HepG2 (cell line): ENCODE measurements around the gene RABGAP1L. TPM values are rescaled to one million over a fixed set of nuclear protein-coding genes. Genes with fewer than 3 reads are reported as not detected.

Experiments
- ADNP ChIP-seq: sonication (generic); formaldehyde crosslinking; IDR thresholded peaks from 2 replicates; pipeline ENCODE4 v1.4.0; 2020; ENCODE audit warnings: missing genetic modification reagents
- BRD4 ChIP-seq: sonication (generic); formaldehyde crosslinking; IDR thresholded peaks from 2 replicates; pipeline ENCODE4 v1.4.0; 2020; ENCODE audit warnings: missing genetic modification reagents
- KDM5A ChIP-seq: fragments of 200-600 bp; sonication (generic); IDR thresholded peaks from 2 replicates; pipeline ENCODE4 v1.7.0; 2018; ENCODE audit warnings: antibody characterized with exemption, mild to moderate bottlenecking, low read length, borderline replicate concordance
- NBN ChIP-seq: fragments of 450-650 bp; conservative IDR thresholded peaks from 2 replicates; pipeline ENCODE4 v1.6.1; 2017
- NFE2L1 ChIP-seq: sonication (generic); formaldehyde crosslinking; IDR thresholded peaks from 2 replicates; pipeline ENCODE4 v1.4.0; 2020; ENCODE audit warnings: missing genetic modification reagents, mild to moderate bottlenecking, borderline replicate concordance
- RARA ChIP-seq: IDR thresholded peaks from 2 replicates; pipeline ENCODE4 v1.6.1; 2016; ENCODE audit warnings: missing genetic modification reagents, missing compliant biosample characterization
- SIX1 ChIP-seq: sonication (generic); formaldehyde crosslinking; IDR thresholded peaks from 2 replicates; pipeline ENCODE4 v1.4.0; 2020; ENCODE audit warnings: missing genetic modification reagents, borderline replicate concordance
- STAT5B ChIP-seq: sonication (generic); formaldehyde crosslinking; IDR thresholded peaks from 2 replicates; pipeline ENCODE4 v1.4.0; 2020; ENCODE audit warnings: missing genetic modification reagents
- TCF7L2 ChIP-seq: IDR thresholded peaks from 2 replicates; pipeline ENCODE4 v1.6.1; 2011; ENCODE audit warnings: mild to moderate bottlenecking, low read depth, low read length, moderate library complexity
- U2AF2 ChIP-seq: fragments of 200-400 bp; formaldehyde crosslinking; IDR thresholded peaks from 2 replicates; pipeline ENCODE4 v1.6.1; 2017; ENCODE audit warnings: low read depth, mild to moderate bottlenecking, low read length
- ZIK1 ChIP-seq: sonication (generic); formaldehyde crosslinking; IDR thresholded peaks from 2 replicates; pipeline ENCODE4 v1.5.0; 2020; ENCODE audit warnings: mild to moderate bottlenecking, low read depth, missing genetic modification reagents, borderline replicate concordance
- ZNF24 ChIP-seq: fragments of 450-650 bp; IDR thresholded peaks from 2 replicates; pipeline ENCODE4 v1.6.1; 2017; ENCODE audit warnings: antibody characterized with exemption, mild to moderate bottlenecking
- ZNF33B ChIP-seq: sonication (generic); formaldehyde crosslinking; IDR thresholded peaks from 2 replicates; pipeline ENCODE4 v1.5.1; 2020; ENCODE audit warnings: mild to moderate bottlenecking, missing genetic modification reagents
- ZNF496 ChIP-seq: sonication (generic); formaldehyde crosslinking; IDR thresholded peaks from 2 replicates; pipeline ENCODE4 v1.8.1; 2023; ENCODE audit warnings: mild to moderate bottlenecking, moderate library complexity, missing genetic modification reagents; ENCODE audit not compliant: insufficient replicate concordance
- ZNF547 ChIP-seq: sonication (generic); formaldehyde crosslinking; IDR thresholded peaks from 2 replicates; pipeline ENCODE4 v1.5.1; 2020; ENCODE audit warnings: mild to moderate bottlenecking, missing genetic modification reagents
- ZNF7 ChIP-seq: IDR thresholded peaks from 2 replicates; pipeline ENCODE4 v1.6.1; 2016; ENCODE audit warnings: missing biosample characterization, missing genetic modification reagents
- ZNF792 ChIP-seq: IDR thresholded peaks from 2 replicates; pipeline ENCODE4 v1.6.1; 2016
- ZSCAN12 ChIP-seq: sonication (generic); formaldehyde crosslinking; IDR thresholded peaks from 2 replicates; pipeline ENCODE4 v1.9.0; 2021; ENCODE audit warnings: mild to moderate bottlenecking, missing genetic modification reagents
- polyA plus RNA-seq, 8 experiments: library from polyadenylated mRNA; depleted of rRNA in 3 of 8; stranded (reverse) in 7 of 8; unstranded in 1 of 8; fragments of >200 nt; fragmentation: Illumina TruSeq in 4 of 8; extraction: Trizol in 4 of 8; gene quantifications; 2 replicates each; pipeline versions ENCODE4 v1.2.1 to v1.2.3, GENCODE V29; 2011 to 2016; ENCODE audit warnings: low read depth in 4 of 8, missing spikeins in 1 of 8, mixed read lengths in 1 of 8; ENCODE audit not compliant: insufficient read depth in 1 of 8
- total RNA-seq, 5 experiments: library from RNA; depleted of rRNA; stranded (reverse); fragments of >200 nt; fragmentation: Illumina TruSeq; extraction: Trizol; gene quantifications; 2 replicates each; pipeline ENCODE4 v1.2.3, GENCODE V29; 2016; ENCODE audit warnings: low read depth in 1 of 5
- TF ChIP-seq, protein P1 (sequence below): IDR thresholded peaks from 2 replicates; pipeline ENCODE4 v1.6.1; 2016; ENCODE audit warnings: missing biosample characterization, missing genetic modification reagents, low read depth
- TF ChIP-seq, protein P2 (sequence below): sonication (generic); formaldehyde crosslinking; conservative IDR thresholded peaks from 2 replicates; pipeline ENCODE4 v1.4.0; 2020; ENCODE audit warnings: missing genetic modification reagents
- TF ChIP-seq, protein P3 (sequence below): sonication (generic); formaldehyde crosslinking; IDR thresholded peaks from 2 replicates; pipeline ENCODE4 v1.4.0; 2020; ENCODE audit warnings: missing genetic modification reagents
- TF ChIP-seq, protein P4 (sequence below): sonication (generic); formaldehyde crosslinking; IDR thresholded peaks from 2 replicates; pipeline ENCODE4 v1.4.0; 2020; ENCODE audit warnings: missing genetic modification reagents
- TF ChIP-seq, protein P5 (sequence below): sonication (generic); formaldehyde crosslinking; IDR thresholded peaks from 2 replicates; pipeline ENCODE4 v1.8.0; 2022; ENCODE audit warnings: mild to moderate bottlenecking, missing genetic modification reagents, moderate library complexity

RABGAP1L gene
- total and polyA plus RNA-seq, 2 of the 13 experiments (the other 11 are each of a cell fraction or from before 2014, with no cell fraction given) = 7.9 to 22.6 TPM

DNA sequence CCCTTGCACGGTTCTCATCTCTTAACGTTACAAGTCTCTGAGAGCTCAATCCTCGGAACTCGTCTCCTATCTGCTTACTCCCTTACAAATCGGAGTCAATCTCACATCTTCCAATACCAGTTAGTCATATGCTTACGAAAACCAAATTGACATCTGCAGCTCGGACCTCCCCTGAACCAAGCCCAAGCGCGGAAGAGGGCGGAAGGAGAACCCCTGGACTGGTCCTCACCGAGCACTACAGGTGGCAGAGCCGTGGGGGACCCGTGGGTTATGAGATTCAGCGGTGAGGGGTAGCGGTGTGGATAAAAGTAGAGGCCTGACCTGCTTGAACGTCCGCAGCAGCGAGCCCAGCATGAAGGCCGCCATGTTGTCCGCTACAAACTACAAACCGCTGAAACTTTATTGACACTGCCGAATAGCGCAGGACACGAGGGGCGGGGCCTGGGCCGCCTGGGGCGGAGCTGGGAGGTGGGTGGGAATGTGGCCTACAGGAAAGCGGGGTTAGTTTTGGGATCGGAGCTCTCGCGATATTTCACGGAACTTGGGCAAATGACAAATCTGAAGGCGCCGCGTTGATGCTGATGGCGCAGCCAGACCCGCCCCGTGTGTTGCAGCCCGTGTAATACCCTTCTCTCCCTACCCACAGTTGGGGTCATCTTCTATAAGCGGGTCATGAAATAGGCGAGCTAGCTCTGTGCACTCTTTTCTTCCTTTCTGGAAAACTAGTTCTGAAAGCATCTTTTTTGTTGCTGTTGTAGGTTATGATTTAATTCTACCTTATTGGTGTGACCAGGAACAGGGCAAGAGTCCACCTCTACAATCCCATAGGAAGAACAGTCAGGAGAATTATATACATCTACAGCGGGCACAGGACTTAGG is 864.0 kb downstream of the RABGAP1L start, which contains the start of gene MRPS14 (continued):
- no peak for TF ChIP-seq ZIK1 (CRISPR knock-in tag)
- TF ChIP-seq, protein P1, sequence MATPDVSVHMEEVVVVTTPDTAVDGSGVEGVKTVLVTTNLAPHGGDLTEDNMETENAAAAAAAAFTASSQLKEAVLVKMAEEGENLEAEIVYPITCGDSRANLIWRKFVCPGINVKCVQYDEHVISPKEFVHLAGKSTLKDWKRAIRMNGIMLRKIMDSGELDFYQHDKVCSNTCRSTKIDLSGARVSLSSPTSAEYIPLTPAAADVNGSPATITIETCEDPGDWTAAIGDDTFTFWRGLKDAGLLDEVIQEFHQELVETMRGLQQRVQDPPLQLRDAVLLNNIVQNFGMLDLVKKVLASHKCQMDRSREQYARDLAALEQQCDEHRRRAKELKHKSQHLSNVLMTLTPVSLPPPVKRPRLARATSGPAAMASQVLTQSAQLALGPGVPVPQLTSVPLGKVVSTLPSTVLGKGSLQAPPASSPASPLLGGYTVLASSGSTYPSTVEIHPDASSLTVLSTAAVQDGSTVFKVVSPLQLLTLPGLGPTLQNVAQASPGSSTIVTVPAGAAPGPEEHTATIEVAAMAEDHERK (CRISPR knock-in tag) = peak; percentile 47; the same call in 1 of the 2 replicates
- TF ChIP-seq, protein P2, sequence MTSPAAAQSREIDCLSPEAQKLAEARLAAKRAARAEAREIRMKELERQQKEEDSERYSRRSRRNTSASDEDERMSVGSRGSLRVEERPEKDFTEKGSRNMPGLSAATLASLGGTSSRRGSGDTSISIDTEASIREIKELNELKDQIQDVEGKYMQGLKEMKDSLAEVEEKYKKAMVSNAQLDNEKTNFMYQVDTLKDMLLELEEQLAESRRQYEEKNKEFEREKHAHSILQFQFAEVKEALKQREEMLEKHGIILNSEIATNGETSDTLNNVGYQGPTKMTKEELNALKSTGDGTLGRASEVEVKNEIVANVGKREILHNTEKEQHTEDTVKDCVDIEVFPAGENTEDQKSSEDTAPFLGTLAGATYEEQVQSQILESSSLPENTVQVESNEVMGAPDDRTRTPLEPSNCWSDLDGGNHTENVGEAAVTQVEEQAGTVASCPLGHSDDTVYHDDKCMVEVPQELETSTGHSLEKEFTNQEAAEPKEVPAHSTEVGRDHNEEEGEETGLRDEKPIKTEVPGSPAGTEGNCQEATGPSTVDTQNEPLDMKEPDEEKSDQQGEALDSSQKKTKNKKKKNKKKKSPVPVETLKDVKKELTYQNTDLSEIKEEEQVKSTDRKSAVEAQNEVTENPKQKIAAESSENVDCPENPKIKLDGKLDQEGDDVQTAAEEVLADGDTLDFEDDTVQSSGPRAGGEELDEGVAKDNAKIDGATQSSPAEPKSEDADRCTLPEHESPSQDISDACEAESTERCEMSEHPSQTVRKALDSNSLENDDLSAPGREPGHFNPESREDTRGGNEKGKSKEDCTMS = no peak
- peak; percentile 98 for TF ChIP-seq KDM5A
- TF ChIP-seq, protein P3, sequence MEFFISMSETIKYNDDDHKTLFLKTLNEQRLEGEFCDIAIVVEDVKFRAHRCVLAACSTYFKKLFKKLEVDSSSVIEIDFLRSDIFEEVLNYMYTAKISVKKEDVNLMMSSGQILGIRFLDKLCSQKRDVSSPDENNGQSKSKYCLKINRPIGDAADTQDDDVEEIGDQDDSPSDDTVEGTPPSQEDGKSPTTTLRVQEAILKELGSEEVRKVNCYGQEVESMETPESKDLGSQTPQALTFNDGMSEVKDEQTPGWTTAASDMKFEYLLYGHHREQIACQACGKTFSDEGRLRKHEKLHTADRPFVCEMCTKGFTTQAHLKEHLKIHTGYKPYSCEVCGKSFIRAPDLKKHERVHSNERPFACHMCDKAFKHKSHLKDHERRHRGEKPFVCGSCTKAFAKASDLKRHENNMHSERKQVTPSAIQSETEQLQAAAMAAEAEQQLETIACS = no peak
- TF ChIP-seq ZNF496 (CRISPR knock-in tag) = no peak
- no peak for TF ChIP-seq BRD4
- no peak for TF ChIP-seq STAT5B
- TF ChIP-seq ZSCAN12 (CRISPR knock-in tag) = no peak
- no peak for TF ChIP-seq NBN
- no peak for TF ChIP-seq NFE2L1 (CRISPR knock-in tag)
- TF ChIP-seq U2AF2 = no peak
- TF ChIP-seq RARA = 0 out of 2 replicates have a peak, but pooled peaks have one; percentile 14
- TF ChIP-seq SIX1 (CRISPR knock-in tag) = no peak
- no peak for TF ChIP-seq TCF7L2
- TF ChIP-seq ZNF24 = no peak
- TF ChIP-seq ZNF7 (CRISPR knock-in tag) = peak; percentile 33; the same call in 1 of the 2 replicates
- TF ChIP-seq ZNF792 = peak; percentile 64; the same call in 1 of the 2 replicates
- TF ChIP-seq ZNF33B (CRISPR knock-in tag) = no peak
- TF ChIP-seq ZNF547 (CRISPR knock-in tag) = no peak
- TF ChIP-seq, protein P4, sequence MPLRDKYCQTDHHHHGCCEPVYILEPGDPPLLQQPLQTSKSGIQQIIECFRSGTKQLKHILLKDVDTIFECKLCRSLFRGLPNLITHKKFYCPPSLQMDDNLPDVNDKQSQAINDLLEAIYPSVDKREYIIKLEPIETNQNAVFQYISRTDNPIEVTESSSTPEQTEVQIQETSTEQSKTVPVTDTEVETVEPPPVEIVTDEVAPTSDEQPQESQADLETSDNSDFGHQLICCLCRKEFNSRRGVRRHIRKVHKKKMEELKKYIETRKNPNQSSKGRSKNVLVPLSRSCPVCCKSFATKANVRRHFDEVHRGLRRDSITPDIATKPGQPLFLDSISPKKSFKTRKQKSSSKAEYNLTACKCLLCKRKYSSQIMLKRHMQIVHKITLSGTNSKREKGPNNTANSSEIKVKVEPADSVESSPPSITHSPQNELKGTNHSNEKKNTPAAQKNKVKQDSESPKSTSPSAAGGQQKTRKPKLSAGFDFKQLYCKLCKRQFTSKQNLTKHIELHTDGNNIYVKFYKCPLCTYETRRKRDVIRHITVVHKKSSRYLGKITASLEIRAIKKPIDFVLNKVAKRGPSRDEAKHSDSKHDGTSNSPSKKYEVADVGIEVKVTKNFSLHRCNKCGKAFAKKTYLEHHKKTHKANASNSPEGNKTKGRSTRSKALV = 0 out of 2 replicates have a peak, but pooled peaks have one; percentile 47
- TF ChIP-seq, protein P5, sequence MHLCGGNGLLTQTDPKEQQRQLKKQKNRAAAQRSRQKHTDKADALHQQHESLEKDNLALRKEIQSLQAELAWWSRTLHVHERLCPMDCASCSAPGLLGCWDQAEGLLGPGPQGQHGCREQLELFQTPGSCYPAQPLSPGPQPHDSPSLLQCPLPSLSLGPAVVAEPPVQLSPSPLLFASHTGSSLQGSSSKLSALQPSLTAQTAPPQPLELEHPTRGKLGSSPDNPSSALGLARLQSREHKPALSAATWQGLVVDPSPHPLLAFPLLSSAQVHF (CRISPR knock-in tag) = no peak
- TF ChIP-seq ADNP (CRISPR knock-in tag) = no peak
